MM.1S (cell line): Measurements from ENCODE around the gene PPP2R2C.

Source experiments
- DNase-seq: peaks from one replicate; pipeline ENCODE4 v3.0.0-alpha.2; 2015
- H2AFZ ChIP-seq: fragments of 300-600 bp; sonication (generic); 2 replicates; pipeline ENCODE4 v1.6.0; 2016; ENCODE audit warnings: antibody characterized with exemption, low read length
- H3F3A ChIP-seq: fragments of 300-600 bp; sonication (generic); 2 replicates; pipeline ENCODE4 v1.6.1; 2016; ENCODE audit warnings: mild to moderate bottlenecking, antibody characterized with exemption, low read length, moderate library complexity, mixed read lengths; ENCODE audit not compliant: insufficient read depth
- H3K27ac ChIP-seq: fragments of 300-600 bp; sonication (generic); 2 replicates; pipeline ENCODE4 v1.5.1; 2016; ENCODE audit warnings: mild to moderate bottlenecking, low read length
- H3K27me3 ChIP-seq: fragments of 300-600 bp; sonication (generic); replicated peaks from 2 replicates; pipeline ENCODE4 v1.6.0; 2016; ENCODE audit warnings: low read length; ENCODE audit not compliant: insufficient read depth
- H3K36me3 ChIP-seq: fragments of 300-600 bp; sonication (generic); replicated peaks from 2 replicates; pipeline ENCODE4 v1.6.1; 2016; ENCODE audit warnings: mild to moderate bottlenecking, low read length, mixed read lengths; ENCODE audit not compliant: insufficient read depth
- H3K4me1 ChIP-seq: fragments of 300-600 bp; sonication (generic); 2 replicates; pipeline ENCODE4 v1.6.1; 2016; ENCODE audit warnings: low read length, mixed read lengths
- H3K4me2 ChIP-seq: fragments of 300-600 bp; sonication (generic); 2 replicates; pipeline ENCODE4 v1.6.0; 2016; ENCODE audit warnings: low read depth, low read length
- H3K4me3 ChIP-seq: fragments of 300-600 bp; sonication (generic); 2 replicates; pipeline ENCODE4 v1.5.1; 2016; ENCODE audit warnings: low read length, mixed read lengths
- H3K79me2 ChIP-seq: fragments of 300-600 bp; sonication (generic); 2 replicates; pipeline ENCODE4 v1.6.1; 2016; ENCODE audit warnings: mixed run types, low read length, mixed read lengths
- H3K9ac ChIP-seq: fragments of 300-600 bp; sonication (generic); 2 replicates; pipeline ENCODE4 v1.6.1; 2016; ENCODE audit warnings: low read length, mixed read lengths
- H3K9me2 ChIP-seq: fragments of 300-600 bp; sonication (generic); replicated peaks from 2 replicates; pipeline ENCODE4 v1.6.1; 2016; ENCODE audit warnings: mild to moderate bottlenecking, low read length, mixed read lengths; ENCODE audit not compliant: insufficient read depth
- H3K9me3 ChIP-seq: fragments of 300-600 bp; sonication (generic); replicated peaks from 2 replicates; pipeline ENCODE4 v1.6.1; 2016; ENCODE audit warnings: mild to moderate bottlenecking, low read length, mixed read lengths; ENCODE audit not compliant: insufficient read depth
- H4K20me1 ChIP-seq: fragments of 300-600 bp; sonication (generic); 2 replicates; pipeline ENCODE4 v1.6.1; 2016; ENCODE audit warnings: mild to moderate bottlenecking, low read length, moderate library complexity, mixed read lengths; ENCODE audit not compliant: insufficient read depth
- EZH2 ChIP-seq: fragments of 300-600 bp; sonication (generic); optimal IDR thresholded peaks from 2 replicates; pipeline ENCODE3; 2017; ENCODE audit warnings: low read depth, mild to moderate bottlenecking, antibody characterized with exemption, low read length, mixed read lengths
- EZH2phosphoT487 ChIP-seq: fragments of 300-600 bp; sonication (generic); IDR thresholded peaks from 2 replicates; pipeline ENCODE4 v1.6.1; 2018; ENCODE audit warnings: antibody characterized with exemption, low read length
- TF ChIP-seq, protein P1 (sequence below): fragments of 300-600 bp; sonication (generic); IDR thresholded peaks from 2 replicates; pipeline ENCODE4 v1.5.1; 2016; ENCODE audit warnings: antibody characterized with exemption, low read length, mixed read lengths

PPP2R2C gene

DNA sequence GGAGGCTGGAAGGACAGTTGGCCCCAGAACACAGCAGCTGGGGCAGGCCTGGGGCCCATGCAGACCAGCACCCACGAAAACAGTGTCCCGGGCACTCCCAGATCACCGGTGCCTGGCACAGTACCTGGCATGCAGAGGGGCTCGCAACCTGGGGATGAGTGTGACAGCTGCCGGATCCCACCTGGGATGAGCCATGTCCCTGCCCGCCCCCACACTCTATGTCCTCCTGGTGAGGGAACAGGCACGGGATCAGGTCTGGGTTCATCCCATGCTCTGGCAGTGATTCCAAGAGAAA lies 22.8 kb upstream of the PPP2R2C start:
- Histone ChIP-seq H3K4me2 (no peak overlapping the region), H3K9ac (no peak overlapping the region), H2AFZ (no peak overlapping the region), H3K79me2 (no peaks in the 10 kb centered on the region), H4K20me1 (no peaks in the 10 kb centered on the region), H3K36me3 (no peaks in the 10 kb centered on the region), H3K27me3 (peaks cover 80% of the 10 kb centered on the region), H3K4me1 (no peaks in the 10 kb centered on the region), H3K9me2 (no peaks in the 10 kb centered on the region), H3K27ac (no peak overlapping the region), H3F3A (no peaks in the 10 kb centered on the region), H3K9me3 (no peaks in the 10 kb centered on the region), H3K4me3 (no peak overlapping the region)
- no peak for DNase-seq
- TF ChIP-seq, protein P1, sequence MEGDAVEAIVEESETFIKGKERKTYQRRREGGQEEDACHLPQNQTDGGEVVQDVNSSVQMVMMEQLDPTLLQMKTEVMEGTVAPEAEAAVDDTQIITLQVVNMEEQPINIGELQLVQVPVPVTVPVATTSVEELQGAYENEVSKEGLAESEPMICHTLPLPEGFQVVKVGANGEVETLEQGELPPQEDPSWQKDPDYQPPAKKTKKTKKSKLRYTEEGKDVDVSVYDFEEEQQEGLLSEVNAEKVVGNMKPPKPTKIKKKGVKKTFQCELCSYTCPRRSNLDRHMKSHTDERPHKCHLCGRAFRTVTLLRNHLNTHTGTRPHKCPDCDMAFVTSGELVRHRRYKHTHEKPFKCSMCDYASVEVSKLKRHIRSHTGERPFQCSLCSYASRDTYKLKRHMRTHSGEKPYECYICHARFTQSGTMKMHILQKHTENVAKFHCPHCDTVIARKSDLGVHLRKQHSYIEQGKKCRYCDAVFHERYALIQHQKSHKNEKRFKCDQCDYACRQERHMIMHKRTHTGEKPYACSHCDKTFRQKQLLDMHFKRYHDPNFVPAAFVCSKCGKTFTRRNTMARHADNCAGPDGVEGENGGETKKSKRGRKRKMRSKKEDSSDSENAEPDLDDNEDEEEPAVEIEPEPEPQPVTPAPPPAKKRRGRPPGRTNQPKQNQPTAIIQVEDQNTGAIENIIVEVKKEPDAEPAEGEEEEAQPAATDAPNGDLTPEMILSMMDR = no peak
- no peak for TF ChIP-seq EZH2
- TF ChIP-seq EZH2phosphoT487 = no peak

DNA sequence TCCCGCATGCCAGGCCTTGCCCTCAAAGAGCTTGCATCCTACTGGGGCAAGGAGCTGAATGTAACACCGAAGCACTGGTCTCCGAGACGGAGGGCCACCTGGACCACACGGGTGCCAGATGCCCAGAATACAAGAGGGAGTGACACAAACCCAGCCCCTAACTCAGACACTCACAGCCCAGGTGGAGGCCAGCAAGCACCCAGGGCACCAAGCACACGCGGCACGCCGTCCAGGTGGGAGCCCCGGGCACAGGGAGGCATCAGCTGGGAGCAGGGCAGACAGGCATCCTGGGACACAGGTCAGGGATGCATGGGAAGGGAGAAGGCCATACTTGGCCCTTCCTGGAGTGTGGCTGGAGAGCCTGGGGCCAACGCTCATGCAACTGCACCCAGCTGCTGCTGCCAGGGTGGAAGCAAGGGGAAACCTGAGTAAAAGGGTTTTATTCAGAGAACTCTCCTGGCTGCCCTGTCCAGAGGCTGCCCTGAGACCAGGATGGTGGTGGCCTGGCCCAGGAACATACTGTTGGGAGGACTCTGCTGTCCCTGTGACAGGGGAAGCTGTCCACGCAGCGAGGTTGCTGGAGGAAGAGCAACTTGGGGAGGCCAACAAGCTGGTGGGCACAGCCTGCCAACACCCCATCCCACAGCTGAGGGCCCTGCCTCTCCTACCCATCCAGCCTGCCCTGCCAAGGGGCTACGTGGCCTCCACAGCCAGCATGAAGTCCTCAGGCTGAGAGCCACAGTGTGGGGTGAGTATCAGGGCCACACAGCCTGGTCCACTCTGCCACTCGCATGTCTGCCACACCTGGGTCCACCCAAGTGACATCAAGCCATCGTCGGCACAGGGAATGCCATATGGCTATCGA lies 22.2 kb upstream of the PPP2R2C start:
- no peak overlapping the region for H2AFZ ChIP-seq
- no peaks in the 10 kb centered on the region for H3K79me2 ChIP-seq
- no peak overlapping the region for H3K4me3 ChIP-seq
- no peak overlapping the region for H3K9ac ChIP-seq
- TF ChIP-seq EZH2 (no peak), EZH2phosphoT487 (no peak)
- TF ChIP-seq, protein P1 = no peak
- no peak for DNase-seq
- H3K4me1 ChIP-seq = no peaks in the 10 kb centered on the region
- H3K4me2 ChIP-seq = no peak overlapping the region
- no peaks in the 10 kb centered on the region for H3F3A ChIP-seq
- H3K9me3 ChIP-seq = no peaks in the 10 kb centered on the region
- no peaks in the 10 kb centered on the region for H3K36me3 ChIP-seq
- no peaks in the 10 kb centered on the region for H3K9me2 ChIP-seq
- peaks cover 79% of the 10 kb centered on the region for H3K27me3 ChIP-seq
- H3K27ac ChIP-seq = no peak overlapping the region
- H4K20me1 ChIP-seq = no peaks in the 10 kb centered on the region

DNA sequence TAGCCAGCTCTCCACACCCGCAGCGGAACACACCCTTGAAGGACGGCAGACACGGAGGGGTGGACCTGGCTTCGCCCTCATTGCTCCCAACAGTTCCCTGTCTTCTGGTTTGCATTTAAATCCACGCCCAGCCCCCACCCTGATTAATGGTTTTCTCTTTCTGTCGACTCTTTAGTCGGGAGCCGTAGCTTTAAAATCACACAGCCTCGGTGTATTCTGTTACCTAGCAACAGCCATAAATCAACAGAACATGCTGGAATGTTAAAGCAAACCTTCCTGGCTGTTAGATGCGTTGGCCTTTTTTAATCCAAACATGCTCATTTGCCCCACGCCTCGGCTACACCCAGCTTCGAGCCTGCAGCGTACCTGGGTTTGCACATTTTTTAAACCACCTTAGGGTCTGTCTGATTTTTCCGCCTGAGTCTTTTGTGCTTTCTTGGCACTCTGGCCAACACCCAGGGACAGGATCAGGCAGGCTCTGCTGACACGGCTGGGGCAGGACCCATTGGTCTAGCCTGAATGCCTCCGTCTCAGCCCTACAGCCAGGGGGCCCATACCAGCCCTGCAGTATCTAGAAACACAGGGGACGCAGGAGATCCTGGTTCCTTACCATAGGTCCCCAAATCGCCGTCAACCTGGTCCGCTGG lies 21.4 kb upstream of the PPP2R2C start:
- Histone ChIP-seq H3K27me3 (peaks cover 79% of the 10 kb centered on the region), H3K9me2 (no peaks in the 10 kb centered on the region), H3K27ac (no peak overlapping the region), H3K79me2 (no peaks in the 10 kb centered on the region), H3K9me3 (no peaks in the 10 kb centered on the region), H4K20me1 (no peaks in the 10 kb centered on the region), H3K36me3 (no peaks in the 10 kb centered on the region), H3K4me3 (no peak overlapping the region), H3K4me1 (no peaks in the 10 kb centered on the region), H3F3A (no peaks in the 10 kb centered on the region), H3K9ac (no peak overlapping the region), H3K4me2 (no peak overlapping the region), H2AFZ (no peak overlapping the region)
- no peak for DNase-seq
- TF ChIP-seq, protein P1 = no peak
- TF ChIP-seq EZH2phosphoT487 (no peak), EZH2 (no peak)
